Cerebellar cortex (tissue), 1 donor: Measurements from ENCODE around the gene YES1.
"Not testable (repeated sequence)": the region's sequence is repeated elsewhere in the genome, so short reads cannot be mapped to it uniquely, and the experiment has no call there.

Experiments used
- DNase-seq: peaks from one replicate; pipeline ENCODE4 v3.0.0-alpha.2; 2015; ENCODE audit warnings: low spot score

Gene YES1

DNA sequence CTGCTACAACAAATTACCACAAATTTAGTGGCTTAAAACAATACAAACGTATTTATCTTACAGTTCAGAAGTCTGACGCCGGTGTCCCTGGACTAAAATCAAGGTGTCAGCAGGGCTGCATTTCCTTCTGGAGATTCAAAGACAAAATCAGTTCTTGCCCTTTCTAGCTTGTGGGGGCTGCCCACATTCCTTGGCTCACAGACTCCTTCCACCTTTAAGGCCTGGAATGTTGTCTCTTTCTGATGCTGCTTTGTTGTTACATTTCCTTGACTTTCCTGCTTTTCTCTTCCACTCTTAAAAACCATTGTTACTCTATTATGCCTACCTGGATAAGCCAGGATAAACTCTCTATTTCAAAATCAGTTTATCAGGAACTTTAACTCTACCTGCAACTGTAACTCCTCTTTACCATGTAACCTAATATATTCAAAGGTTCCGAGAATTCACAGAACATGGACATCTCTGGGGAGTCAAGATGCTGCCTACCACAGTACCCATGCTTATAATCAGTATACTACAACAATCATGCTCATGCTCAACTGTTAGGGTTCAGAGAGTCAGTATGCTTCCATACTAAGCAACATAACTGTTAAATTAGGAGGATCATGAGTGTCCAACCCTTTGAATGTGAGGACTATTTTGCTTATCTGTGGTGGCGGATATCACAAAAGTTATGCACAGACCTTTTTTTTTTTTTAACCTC, 27.4 kb downstream of the YES1 start:
- no peak for DNase-seq

DNA sequence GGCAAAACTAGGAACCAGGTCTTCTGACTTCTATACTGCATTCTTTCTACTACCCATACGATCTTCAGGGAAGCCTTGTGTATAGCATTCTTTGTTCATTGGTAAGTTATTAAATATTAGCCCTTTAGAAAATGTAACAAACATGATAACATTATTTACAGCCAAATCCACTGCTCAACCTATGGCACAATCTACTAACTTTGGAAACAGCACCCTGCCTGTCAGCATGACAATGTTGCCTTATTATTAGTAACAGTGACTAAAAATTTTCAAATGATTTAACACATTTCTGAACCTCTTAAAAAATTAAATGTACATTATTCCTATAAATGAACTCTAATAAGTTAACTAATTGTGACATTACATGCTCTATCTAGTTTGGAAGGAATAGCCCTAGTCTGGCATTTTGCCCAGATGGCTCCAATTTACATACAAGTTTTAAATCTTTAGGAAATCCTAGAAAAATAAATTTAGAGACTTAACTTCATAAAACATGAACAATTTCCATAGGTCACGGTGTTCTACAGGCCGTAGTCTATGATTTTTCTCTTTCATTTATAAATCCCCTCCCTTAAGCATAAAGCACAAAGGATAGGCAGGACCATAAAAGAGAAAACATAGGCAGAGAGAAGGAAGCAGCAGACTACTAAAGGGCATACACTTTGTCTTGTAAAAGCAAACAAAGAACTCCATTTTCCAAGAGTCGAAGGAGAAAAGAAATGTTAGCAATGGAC, 33.7 kb downstream of the YES1 start:
- no peak for DNase-seq

DNA sequence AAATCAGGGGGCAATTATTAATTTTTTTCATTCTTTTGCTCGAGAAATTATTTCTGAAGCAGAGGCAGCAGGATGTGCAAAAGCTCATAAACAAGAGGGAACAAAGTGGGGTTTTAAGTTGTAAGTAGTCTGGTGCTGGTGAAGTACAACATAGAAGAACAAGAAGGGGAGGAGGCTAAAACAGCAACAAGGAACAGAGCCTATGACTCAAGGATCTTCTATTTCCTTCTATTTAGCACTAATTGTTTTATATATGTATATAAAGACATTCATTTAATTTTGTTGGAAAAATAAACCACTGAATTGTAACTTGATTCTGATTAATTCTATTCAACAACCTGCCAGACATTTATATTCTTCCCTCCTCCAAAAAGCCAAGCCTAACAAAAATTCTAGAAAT, 35.0 kb downstream of the YES1 start:
- DNase-seq: no peak

DNA sequence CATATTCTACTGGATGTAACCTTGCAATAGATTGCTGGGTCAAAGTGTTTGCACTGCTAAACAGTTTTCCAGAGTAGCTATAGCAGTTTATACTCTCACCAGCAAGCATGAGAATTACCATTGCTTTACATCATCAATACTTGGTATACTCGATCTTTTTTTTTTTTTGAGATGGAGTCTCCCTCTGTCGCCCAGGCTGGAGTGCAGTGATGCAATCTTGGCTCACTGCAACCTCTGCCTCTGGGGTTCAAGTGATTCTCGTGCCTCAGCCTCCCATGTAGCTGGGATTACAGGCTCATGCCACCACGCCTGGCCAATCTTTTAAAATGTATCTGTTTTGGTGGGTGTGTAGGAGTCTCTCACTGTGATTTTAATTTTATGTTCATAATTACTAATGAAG, 36.0 kb downstream of the YES1 start:
- not testable (repeated sequence) for DNase-seq

DNA sequence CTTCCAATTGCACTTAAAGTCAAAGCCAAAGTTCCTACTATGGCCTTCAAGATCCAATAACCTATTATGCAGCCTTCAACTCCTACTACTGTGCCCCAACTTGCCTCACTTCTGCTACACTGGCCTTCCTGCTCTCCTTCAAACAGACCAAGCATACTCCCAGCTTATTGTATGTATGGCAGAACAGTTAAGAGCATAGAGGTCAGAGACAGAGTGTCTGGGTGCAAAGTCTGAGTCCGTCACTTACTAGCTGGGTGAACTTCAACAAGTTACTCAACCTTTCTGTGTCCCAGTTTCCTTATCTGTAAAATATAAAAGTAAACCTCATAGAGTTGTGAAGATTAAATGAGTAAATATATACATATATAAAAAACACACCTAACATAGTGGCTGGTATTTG, 37.2 kb downstream of the YES1 start:
- DNase-seq: no peak

DNA sequence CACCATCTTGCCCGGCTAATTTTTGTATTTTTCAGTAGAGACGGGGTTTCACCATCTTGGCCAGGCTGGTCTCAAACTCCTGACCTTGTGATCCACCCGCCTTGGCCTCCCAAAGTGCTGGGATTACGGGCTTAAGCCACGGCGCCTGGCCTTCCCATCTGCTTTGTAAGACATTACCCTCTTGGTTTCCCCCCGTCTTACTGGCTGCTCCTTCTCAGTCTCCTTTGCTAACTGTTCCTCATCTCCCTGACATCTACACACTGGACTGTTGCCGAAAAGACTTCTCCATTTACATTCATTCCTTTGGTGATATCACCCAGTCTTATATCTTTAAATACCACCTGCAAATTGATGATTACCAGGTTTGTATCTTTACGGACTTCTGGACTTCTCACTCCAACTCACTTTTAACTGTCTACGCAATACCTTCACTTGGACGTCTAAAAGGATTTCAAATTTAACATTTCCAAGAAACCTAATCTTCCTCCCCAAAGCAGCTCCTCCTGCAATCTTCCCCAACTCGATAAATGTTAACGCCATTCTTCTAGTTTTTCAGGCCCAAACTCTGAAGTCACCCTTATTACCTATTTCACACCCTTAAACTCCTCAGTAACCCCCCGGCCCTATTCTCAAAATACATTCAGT, 37.9 kb downstream of the YES1 start:
- no peak for DNase-seq

DNA sequence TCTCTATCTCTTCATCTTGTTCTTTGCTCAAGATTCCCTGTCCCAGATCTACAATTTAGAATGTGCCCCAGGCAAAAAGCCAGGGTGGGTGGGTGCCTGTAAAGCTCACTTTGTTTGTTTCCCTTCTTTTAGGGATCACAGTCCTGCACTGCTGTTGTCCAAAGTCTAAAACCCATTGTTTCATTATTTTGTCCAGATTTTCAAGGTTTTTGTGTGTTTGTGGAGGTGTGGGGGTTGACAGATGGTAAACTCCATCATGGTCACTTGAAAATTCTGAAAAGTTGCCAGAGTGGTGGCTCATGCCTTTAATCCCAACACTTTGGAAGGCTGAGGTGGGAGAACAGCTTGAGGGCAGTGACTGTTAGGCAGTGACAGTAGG, 41.5 kb downstream of the YES1 start:
- no peak for DNase-seq

DNA sequence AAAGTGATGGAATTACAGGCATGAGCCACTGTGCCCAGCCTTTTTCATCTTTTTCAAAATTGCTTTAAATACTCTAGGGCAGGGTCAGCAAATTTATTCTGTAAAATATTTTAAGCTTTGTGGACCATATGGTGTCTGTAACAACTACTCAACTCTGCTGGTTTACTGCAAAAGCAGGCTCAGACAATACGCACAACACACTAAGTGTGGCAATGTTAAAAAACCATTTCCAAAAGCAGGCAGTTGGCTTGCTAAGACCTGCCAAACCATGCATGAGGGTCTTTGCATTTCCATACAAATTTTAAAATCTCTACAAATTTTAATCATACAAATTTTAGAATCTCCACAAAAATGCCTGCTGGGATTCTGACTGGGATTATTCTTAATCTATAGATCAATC, 44.1 kb downstream of the YES1 start:
- no peak for DNase-seq

DNA sequence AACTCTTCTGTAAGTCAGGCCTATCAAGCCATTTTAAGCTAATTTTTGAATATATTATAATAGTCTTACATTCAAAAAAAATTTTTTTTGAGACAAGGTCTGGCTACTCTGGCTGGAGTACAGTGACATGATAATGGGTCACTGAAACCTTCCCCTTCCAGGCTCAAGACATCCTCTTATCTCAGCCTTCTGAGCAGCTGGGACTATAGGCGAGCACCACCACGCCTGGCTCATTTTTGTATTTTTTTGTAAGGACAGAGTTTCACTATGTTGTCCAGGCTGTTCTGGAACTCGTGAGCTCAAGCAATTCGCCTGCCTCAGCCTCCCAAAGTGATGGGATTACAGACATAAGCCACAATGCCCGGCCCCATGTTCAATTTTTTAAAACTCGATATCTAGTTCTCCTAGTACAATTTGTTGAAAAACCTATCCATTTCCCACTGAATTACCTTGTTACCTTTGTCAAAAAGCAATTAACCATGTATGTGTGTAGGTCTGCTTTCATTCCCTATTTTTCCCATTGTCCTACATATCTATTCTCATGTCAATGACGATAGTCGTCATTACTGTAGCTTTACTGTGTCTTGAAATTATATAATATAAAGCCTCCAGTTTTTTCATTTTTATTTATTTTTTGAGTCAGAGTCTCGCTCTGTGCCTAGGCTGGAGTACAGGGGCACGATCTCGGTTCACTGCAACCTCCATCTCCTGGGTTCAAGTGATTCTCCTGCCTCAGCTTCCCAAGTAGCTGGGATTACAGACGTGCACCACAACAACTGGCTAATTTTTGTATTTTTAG, 44.8 kb downstream of the YES1 start:
- DNase-seq: no peak

DNA sequence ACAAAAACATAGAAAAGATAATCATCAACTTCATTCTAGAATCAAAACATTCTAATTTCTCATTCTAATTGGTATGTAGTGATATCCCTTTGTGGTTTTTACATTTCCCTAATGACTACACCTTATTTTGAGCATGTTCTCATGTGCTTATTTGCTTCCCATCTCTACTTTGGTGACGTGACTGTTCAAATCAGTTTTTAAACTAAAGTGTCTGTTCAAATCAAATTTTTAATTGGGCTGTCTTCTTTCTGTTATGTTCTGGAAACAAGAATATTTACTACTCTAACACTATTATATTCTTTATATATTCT, 45.5 kb downstream of the YES1 start:
- DNase-seq: no peak

DNA sequence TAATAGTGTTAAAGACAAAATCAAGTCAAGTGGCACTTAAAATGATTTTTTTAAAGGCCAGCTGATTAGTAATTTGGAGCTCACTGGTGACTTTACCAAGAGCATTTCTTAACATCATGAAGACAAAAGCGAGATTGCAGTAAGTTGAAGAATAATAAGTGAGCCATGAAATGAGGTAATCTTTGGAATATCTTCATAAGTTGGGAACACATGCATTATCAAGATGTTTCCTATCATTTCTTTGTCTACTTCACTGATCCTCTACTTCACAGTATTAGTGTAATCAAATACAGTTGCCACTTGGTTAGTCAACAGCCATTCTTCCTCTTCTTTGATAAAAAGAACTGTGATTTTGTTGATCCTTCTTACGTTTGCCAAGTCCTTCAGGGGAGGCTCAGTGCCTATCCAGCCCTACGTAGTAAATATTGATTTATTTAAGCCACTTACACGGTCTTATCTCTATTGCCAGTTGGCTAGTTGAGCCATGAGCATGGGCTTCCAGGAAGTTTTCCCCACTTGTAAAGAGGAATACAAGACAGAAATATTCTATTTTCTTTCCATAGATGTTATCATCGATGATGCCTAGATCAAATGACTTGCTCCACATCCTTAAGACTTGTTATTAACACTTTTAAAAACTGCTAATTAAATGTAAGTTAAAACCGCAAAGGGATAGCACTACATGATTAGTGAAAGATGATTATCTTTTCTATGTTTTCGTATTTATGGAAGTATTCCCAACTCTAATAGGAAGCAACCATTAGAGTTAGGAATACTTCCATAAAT, 46.1 kb downstream of the YES1 start:
- DNase-seq: no peak

DNA sequence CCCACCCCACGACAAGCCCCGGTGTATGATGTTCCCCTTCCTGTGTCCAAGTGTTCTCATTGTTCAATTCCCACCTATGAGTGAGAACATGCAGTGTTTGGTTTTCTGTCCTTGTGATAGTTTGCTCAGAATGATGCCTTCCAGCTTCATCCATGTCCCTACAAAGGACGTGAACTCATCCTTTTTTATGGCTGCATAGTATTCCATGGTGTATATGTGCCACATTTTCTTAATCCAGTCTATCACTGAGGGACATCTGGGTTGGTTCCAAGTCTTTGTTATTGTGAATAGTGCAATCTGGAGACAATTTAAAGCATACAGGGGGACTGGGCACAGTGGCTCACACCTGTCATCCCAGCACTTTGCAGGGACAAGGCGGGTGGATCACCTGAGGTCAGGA, 52.2 kb downstream of the YES1 start:
- DNase-seq: not testable (repeated sequence)

DNA sequence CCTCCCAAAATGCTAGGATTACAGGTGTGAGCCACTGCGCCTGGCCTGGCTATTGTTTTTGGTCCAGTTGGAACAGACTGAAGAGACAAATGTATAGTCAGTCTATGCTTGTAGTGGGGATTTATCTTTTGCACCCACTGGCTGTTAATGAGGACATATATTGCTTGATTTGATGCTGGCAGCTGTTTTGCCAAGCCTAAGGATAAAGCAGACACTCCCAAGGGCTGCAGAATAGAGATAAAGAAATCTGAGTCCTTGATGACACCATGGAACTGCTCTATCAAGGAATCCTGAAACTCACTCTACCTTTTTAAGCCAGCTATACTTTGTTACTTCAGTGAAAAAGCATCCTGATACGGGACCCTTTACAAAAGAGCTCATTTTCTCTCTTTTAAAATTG, 56.5 kb downstream of the YES1 start:
- DNase-seq: no peak

DNA sequence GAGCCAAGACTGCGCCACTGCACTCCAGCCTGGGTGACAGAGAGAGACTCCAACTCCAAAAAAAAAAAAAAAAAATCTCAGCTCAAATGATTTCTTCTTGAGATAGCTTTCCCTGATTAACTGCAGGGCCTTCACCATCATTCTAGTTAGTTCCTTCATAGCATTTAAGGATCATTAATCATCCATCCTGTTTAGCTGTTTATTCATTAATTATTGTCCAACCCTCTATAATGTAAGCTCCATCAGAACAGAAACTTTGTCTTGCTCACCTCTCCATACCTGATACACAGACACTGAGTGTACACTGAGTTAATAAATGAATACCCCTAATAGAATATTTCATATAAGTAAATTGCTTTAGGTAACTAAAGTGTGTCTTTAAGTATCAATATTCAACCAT, 57.4 kb downstream of the YES1 start:
- no peak for DNase-seq

DNA sequence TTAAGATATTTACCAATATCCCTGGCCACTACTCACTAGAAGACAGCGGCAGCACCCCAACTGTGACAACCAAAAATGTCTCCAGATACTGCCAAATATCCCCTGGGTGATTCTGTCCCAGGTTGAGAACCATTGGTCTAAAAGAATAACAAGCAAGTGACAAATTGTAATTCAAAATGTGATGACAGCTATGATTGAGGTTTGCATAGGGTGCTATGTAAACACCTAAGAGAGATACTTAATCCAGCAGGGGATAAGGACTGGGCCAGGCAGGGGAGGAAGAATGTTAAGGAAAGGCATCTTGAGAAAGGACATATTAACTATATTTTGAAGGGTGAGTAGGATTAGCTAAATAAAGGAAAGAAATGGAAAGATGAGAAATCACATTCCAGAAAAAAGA, 61.6 kb downstream of the YES1 start:
- no peak for DNase-seq

DNA sequence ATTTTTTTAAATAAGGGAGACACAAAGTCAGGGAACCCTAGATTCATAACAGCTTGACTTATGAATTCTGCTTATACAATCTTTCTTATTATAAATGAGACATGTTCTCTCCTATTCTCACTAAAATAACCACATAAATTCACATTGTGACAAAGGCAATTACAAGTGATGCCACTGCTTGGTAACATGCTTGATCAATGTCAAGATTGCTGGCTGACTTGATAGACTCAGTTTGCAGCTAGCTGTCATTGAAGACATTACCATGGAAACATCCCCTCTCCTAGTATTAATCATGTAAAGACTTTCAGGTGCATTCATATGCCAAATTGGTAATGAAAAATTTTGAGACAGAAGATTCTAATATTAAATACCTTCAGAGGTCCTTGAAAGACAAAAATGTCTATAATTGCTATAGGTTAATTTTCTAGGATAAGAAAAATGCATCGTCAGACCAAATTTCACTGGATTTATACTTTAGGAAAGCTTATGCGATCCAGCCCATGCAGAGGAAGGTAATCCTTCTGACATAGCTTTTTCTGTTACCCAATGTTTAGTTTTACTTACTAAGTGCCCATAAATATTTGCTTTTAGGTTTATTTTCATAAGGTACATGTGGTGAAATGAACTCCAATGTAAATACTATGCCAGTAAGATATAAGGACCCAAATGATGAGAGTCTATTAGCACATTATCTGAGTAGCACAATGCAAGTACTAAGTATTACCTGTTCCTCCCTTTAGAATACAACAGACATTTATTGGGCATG, 67.0 kb downstream of the YES1 start:
- DNase-seq: no peak

DNA sequence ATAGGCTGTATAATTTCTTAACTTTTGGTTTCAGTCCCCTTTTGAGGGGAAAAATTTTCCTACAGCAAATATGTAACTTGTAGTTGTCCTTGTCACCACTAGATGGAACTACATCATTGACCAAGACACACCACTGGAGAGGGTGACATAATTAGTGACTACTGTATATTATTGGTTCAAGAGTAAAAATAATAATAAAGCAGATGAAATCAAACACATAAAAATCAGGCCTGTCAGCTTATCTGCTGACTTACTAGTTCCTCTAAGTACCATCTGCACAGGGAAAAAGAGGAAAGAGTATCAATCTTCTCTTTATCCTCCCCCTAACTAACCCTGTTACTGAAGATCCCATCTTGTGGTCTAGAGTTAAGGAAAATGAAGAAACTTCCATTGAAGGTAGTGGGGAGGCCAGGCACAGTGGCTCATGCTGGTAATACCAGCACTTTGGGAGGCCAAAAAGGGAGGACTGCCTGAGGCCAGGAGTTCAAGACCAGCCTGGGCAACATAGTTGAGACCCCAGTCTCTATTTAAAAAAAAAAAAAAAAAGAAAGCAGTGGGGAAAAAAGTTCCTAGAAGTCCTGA, 70.0 kb downstream of the YES1 start:
- DNase-seq: peak; percentile 30

DNA sequence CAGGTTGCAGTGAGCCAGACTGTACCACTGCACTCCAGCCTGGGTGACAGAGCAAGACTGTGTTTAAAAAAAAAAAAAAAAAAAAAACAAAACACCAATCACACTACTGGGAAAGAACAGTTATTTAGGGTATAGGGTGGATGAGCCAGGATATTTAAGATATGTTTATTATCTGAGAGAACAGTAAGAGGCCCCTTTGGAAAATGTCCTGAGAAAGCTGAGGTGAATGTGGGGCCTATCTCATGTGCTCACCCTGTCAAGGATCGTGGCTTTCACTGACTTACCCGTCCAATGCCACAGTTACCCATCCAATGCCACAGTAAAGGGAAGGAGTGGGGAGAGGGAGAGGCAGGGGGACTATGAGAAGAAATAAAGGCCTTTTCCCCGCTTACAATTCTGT, 79.7 kb downstream of the YES1 start:
- no peak for DNase-seq

DNA sequence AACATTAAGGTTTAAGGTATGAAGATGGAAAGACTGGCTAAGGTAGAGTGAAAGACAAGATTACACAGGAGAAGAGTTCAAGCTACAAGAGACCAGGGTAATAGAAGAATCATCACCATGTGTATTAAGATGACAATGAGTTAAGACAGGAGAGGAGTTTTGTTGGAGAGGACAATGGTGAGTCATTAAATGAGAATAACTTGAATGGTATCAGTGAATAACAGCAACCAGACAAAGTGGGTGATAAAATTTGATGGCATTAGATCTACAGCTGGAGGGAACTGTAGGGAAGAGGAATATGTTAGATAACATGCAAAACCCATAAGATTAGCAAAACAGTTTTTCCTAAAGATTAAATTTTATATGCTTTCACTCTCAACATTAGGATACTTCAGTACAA, 80.9 kb downstream of the YES1 start:
- no peak for DNase-seq

DNA sequence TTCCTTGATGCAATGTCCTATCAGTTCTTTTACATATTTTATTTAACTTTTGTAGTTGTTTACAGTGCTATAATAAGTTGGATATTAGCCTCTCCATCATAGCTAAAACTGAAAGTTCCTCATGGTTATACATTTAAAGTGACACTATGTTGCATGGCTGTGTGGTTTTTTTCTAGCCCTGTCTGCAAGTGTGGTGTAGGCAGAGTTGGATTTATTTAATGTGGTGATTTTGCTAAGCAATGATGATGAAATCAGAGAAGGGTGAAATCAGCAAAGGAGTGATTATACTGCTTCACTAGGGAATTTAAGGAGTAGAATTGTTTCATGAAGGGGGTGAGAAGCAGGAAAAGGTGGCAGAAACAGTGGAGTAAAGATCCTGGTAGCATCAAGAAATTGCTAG, 81.3 kb downstream of the YES1 start:
- DNase-seq: no peak

DNA sequence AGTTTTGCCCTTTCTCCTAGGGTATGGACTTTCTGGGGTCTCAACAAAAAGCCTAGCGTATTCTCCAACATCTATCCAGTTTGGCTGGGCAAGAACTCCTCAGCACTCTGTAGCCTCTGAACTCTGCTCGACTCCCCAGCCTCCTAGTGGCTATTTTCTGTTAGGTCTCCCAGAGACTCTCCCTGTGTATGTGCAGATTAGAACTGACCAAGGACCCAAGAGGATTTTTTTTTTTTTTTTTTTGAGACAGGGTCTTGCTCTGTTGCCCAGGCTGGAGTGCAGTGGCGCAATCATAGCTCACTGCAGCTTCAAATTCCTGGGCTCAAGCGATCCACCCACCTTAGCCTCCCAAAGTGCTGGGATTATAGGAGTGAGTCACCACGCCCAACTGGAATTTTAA, 81.9 kb downstream of the YES1 start:
- DNase-seq: not testable (repeated sequence)
